ENCODE results near the gene CFAP210.

DNA sequence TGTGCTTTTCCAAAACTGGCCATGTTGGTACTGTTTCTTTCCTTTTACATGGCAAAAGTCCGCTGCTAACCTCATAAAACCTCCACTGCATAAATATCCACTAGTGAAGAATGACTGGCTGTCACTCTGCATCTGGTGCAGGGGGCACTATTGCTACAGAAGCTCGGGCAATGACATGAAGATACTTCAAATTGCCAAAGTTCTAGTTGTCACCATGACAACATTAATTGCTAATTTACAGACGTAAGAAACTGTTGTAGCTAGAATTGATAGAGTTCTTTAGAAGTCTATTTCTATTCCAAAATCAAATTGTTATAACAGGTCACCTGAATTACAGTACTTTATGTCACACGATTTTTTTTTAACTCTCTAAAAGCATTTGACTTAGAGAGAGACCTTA, 845 bp downstream of the CFAP210 start:
- no peak for TF ChIP-seq EZH2 (IDR thresholded peaks at IDR 0.05)
- no peak for TF ChIP-seq POLR2AphosphoS5 (IDR thresholded peaks at IDR 0.05; ENCODE audit: borderline replicate concordance, low read depth, low read length)
- no peak for TF ChIP-seq FOXP2 (optimal IDR thresholded peaks at IDR 0.05; ENCODE audit: control extremely low read depth, extremely low read length, insufficient read depth)
